ENCODE results near the gene ELOVL7.

GRCh38 chr5:60893521-60893920 is 49.5 kb upstream of the ELOVL7 start:
- TF ChIP-seq TEAD4 (IDR thresholded peaks at IDR 0.05; ENCODE audit: low read depth, low read length) (no peak), CTCF (IDR thresholded peaks at IDR 0.05; ENCODE audit: control extremely low read depth in 1 of 3, insufficient read depth in 1 of 3, low read depth in 1 of 3, low read length in 3 of 3) (no peak)
